GM18517 (cell line): Measurements from ENCODE around the gene ALOX12.

ENCODE experiments used
- ATAC-seq: cut with Tn5 transposase; IDR thresholded peaks from one replicate; pipeline ENCODE4 v1.9.1; 2021; ENCODE audit warnings: mild to moderate bottlenecking, moderate library complexity; ENCODE audit not compliant: unreplicated experiment

The ALOX12 gene

GRCh38 chr17:7002288-7003047, 6.6 kb downstream of the ALOX12 start:
- no peak for ATAC-seq

DNA sequence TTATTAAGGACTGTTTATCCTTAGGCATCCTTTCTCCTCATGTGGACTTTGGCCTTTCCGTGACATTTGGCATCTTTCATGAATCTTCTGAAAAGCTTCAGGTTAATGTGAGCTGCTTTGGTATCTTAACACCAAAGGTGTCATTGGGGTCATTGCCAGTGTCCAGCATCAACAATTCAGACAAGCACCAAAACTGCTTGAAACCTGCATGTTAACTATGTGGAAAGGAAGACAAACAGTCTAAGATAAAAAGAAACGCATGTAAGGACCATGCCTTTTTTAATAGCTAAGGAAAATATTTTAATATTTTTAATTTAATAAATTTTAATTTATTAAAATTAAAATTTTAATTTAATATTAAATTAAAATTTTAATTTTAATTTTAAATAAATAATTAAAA, 7.9 kb downstream of the ALOX12 start:
- ATAC-seq, result no peak

DNA sequence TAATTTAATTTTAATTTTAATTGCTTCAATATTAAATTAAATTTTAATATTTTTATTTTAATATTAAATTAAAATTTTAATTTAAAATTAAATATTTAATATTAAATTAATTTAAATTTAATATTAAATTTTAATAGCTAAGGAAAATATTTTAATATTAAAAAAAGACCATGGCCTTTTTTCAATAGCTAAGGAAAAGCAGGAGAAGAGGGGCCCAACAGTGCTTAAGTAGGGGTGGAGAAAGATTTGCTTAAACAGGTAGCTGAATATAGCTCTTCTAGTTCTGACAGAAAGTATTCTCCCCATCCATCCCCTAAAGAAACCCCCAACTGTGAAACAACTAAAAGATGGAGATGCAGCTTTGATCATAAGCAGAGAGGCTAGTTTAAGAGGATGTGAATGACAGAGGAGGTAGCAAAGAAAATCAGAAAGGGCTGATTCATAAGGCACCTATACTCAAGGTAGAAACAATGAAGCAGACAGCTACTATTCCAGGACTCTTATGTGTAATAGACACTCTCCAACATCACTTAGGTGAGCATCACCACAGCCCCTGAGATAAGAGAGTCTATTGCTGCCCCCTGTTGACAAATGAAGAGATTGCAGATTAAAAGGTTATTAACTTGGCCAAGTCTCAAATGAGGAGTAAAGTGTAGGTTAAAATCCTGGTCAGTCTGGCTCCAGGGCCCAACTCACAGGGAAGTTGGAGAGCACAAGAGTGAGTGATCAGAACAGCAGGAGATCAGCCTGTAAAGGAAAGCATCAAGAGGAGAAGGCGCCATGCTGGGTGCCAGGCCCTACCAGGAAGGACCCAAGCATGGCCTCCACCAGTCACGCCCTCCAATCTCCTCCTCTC, 8.8 kb downstream of the ALOX12 start:
- ATAC-seq, result peak; percentile 55

GRCh38 chr17:7005716-7006115, 9.9 kb downstream of the ALOX12 start:
- no peak for ATAC-seq

DNA sequence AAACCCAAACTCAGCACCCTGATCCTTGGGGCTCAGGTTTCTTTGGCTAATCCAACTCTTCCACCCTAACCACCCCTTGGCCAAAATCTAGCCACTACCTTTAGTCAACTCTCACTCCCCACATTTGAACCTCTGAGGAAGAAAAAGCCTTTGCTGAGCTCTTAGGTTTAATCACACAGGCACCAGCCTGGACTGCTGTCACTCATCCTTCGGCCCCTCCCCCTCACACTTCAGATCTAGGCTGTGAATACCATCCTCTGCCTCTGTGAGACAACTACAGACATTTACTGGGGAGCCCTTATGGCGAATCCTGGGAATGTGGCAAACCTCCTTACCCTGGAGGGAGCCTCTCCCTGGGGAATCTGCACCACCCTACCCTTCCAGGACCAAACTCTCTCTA, 11.3 kb downstream of the ALOX12 start:
- ATAC-seq, result no peak

DNA sequence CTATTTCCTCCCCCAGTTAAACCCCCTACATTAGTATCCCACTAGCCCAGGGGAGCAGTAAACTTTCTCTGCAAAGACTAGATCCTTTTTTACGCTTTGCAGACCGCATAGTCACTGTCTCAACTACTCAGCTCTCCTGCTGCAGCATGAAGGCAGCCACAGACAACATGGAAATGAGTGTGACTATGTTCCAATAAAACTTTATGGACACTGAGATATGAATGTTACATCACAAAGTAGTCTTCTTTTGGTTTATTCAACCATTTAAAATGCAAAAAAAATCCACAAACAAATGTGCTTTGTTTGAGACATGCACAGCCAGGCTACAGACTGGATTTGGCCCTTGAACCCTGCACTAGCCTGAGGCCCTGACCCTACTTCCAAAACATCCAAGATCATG, 14.7 kb downstream of the ALOX12 start:
- ATAC-seq, result no peak

DNA sequence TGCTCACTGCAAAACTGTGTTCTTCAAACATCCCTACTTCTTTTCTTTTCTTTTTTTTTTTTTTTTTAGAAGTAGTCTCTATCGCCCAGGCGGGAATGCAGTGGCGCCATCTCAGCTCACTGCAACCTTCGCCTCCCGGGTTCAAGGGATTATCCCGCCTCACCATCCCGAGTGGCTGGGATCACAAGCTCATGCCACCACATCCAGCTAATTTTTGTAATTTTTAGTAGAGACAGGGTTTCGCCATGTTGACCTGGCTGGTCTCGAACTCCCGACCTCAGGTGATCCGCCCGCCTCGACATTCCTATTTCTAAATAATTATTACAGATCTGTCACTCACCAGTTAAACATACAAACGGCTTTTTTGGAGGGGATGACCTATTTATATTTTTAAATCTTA, 15.6 kb downstream of the ALOX12 start:
- no peak for ATAC-seq

- ATAC-seq, result no peak
These were observed 16.0 kb downstream of the ALOX12 start for GRCh38 chr17:7011942-7012254.

- ATAC-seq, result peak; percentile 75
These were observed 18.6 kb downstream of the ALOX12 start for GRCh38 chr17:7014261-7014994.

- no peak for ATAC-seq
These were observed 19.4 kb downstream of the ALOX12 start for GRCh38 chr17:7014995-7015958.

GRCh38 chr17:7016418-7016817, 20.6 kb downstream of the ALOX12 start:
- ATAC-seq, result no peak

DNA sequence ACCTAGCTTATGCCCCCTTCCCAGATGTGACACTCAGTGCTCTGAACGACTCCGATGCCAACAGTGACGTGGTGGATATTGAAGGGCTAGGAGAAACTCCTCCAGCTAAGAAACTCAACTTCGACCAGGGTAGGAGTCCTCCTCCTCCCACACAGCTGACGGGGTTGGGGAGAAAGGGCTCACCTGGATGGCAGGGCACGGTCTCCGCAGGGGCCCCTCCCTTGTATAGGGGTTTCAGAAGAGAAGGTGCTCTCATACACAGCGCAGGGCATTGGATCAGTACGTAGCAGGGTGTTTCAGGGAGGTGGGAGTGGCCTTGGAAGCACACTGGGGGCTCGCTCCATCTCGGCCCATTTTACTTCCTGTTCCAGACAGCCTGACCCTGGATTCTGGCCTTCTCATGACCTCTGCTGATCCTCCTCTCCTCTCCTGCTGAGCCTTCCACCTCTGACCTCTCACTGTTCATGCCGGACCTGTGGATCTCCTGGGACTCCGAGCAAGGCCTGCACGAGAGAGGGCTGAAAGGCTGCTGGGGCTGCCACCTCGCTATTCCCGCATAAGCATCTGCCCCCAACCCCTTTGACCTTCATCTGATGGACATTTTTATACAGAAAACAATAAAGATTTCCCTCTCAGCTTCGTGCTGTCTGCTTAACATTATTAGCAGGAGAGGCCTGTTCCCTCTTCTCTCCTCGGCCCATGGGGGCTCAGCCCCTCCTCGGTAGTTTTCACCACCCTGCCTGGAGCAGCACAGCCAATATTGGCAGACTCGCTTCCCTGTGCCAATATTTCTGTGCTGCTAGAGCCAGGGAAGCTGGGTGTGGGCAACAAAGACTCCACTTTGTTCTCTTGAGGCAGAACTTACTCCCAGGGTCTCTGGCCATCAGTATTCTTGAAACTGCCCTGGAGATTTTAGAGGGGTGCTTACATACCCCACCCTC, 21.3 kb downstream of the ALOX12 start:
- no peak for ATAC-seq

GRCh38 chr17:7017827-7018200, 22.0 kb downstream of the ALOX12 start:
- no peak for ATAC-seq

GRCh38 chr17:7018331-7018964, 22.6 kb downstream of the ALOX12 start:
- ATAC-seq, result no peak

DNA sequence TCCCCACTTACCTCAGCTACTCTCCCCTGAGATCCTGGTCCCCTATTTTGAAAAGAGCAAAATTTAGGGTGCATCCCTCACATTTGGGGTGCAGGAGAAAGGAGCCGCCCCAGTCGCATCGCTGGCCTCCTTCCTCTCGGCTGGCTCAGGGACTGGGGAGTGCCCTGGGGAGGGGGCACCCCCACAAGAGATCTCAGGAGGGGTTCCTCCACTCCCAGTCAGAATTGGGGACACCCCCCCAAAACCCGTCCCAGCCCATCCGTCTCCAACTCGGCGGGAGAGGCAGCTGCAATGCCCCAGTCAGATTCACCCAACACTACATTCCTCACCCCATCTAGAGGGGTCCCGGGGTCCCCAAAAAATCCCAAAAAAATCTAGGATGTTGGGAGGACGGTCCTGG, 23.5 kb downstream of the ALOX12 start:
- no peak for ATAC-seq

DNA sequence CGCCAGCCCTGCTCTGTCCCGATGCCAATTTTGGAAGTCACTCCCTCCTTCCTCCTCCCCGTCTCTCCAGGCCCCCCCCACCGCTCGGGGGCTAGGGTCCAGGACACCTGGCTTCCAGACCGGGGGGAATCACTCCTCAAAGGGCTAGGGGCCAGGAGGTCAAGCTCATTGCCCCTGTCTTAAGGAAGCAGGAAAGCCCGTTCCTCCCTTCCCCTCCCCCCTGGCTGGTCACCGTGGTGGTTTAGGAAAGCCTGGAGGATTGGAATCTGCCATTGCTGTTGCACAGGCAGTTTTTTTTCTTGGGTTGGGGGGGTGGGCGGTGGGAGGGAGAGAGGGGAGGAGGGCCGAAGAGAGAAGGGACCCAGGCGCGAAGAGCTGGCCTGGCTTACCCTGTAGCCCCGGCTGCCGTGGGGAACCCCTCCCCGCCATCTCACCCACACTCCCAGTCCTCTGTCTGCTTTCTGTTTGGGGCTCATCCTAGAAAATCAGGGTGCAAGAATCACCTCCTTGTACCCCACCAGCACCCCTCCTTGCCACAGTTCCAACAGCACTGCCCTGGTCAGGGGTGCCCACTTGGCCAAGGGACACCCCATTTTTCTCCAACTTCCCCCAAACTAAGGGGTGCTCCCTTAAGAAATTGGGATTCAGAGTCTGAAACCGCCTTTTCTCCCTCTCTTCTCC, 24.1 kb downstream of the ALOX12 start:
- ATAC-seq, result no peak

DNA sequence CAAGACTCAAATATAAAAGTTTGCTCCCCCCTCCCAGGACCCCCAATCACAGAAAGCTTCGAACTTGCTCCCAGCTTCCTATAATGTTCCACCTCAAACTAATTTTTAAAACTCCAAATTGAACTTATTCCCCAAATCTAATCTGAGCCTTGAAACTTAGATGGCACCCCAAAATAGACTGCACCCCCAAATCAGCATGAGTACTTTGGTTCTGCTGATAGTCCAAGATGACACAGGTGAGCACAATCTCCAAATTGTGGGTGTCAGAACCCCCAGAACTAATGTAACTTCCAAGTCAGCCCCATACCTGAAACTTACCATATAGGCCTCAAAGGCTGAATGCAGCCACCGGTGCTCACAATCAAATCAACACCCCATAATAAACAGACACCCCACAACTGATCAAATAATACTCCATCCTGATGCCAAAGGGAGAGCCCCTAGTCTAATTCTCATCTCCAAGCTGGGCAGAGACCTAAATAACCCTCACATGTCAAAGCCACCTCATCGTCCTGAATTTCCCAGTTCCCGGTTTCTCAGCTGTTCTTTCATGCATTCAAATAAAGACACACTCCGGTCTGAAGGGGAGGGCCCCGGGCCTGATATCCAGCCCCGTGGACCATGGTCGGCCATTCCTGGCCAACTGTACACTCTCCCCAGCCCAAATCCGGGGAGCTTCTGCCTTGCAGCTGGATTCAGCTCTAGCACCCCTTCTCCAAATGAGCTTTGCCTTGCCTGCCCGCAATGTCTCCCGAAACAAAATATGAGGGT, 25.2 kb downstream of the ALOX12 start:
- no peak for ATAC-seq
